ENCODE results near the gene TPM3. TPM values are rescaled to one million over a fixed set of nuclear protein-coding genes. Genes with fewer than 3 reads are reported as not detected.

TPM3 gene
- total RNA-seq, 4 donors from 2014 or later = 227 to 352 (median 298) TPM

DNA sequence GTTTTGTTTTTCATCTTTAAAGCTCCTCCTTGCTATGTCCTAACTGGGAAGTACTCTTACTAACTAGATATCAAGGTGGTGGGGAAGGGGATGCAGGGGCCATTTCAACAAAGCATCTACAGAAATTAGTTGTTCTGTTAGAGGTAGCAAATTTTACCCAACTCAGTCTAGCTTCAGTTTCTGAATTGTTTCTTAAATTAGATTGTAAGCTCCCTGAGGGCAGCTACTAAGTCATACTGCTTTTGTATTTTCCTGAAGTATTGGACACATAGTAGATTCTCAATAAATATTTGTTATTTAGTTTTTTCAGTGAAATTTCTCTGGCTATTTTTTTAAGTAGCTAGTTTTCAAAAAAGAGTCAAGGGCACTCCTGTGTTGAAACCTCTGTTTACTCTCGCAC lies 30.6 kb upstream of the TPM3 start:
- TF ChIP-seq POLR2A (IDR thresholded peaks at IDR 0.05) = no peak
- TF ChIP-seq, protein P1, sequence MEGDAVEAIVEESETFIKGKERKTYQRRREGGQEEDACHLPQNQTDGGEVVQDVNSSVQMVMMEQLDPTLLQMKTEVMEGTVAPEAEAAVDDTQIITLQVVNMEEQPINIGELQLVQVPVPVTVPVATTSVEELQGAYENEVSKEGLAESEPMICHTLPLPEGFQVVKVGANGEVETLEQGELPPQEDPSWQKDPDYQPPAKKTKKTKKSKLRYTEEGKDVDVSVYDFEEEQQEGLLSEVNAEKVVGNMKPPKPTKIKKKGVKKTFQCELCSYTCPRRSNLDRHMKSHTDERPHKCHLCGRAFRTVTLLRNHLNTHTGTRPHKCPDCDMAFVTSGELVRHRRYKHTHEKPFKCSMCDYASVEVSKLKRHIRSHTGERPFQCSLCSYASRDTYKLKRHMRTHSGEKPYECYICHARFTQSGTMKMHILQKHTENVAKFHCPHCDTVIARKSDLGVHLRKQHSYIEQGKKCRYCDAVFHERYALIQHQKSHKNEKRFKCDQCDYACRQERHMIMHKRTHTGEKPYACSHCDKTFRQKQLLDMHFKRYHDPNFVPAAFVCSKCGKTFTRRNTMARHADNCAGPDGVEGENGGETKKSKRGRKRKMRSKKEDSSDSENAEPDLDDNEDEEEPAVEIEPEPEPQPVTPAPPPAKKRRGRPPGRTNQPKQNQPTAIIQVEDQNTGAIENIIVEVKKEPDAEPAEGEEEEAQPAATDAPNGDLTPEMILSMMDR (IDR thresholded peaks at IDR 0.05) = no peak
- Histone ChIP-seq H3K27me3 (no peaks in the 10 kb centered on the region), H3K4me1 (peaks cover 34 to 35% of the 10 kb centered on the region in 2 donors), H3K27ac (peak overlapping the region in 2 of 3 donors; percentile 28 to 97), H3K4me3 (replicated peaks in 1 of 3) (no peak overlapping the region), H3K36me3 (peaks cover 4 to 6% of the 10 kb centered on the region in 2 donors), H3K9me3 (no peaks in the 10 kb centered on the region)
- 77 to 93% methylated on average over 1 of the region's 1 CpG for WGBS, 2 donors
- no peak for DNase-seq
- intact Hi-C loops (cut with DNase I) = loop anchor here (5.0 kb wide), 1 partner anchor 40 kb away; no protein-coding TSS in a partner anchor

GRCh38 chr1:154221278-154222001 lies 29.5 kb upstream of the TPM3 start:
- Histone ChIP-seq H3K4me1 (peaks cover 35 to 36% of the 10 kb centered on the region in 2 donors), H3K9me3 (no peaks in the 10 kb centered on the region), H3K36me3 (peaks cover 0 to 1% of the 10 kb centered on the region in 2 donors), H3K4me3 (replicated peaks in 1 of 3) (peak overlapping the region; percentile 14 to 91 (median 58)), H3K27me3 (no peaks in the 10 kb centered on the region), H3K27ac (peak overlapping the region; percentile 90 to 100 (median 97))
- intact Hi-C loops (cut with DNase I) = loop anchor here (5.0 kb wide), 1 partner anchor 39 kb away; no protein-coding TSS in a partner anchor
- DNase-seq = peak; percentile 49 to 55
- WGBS, 2 donors = 0 to 1% methylated on average over 11 of the region's 28 CpGs
- no peak for TF ChIP-seq POLR2A (IDR thresholded peaks at IDR 0.05)
- TF ChIP-seq, protein P1 (IDR thresholded peaks at IDR 0.05) = no peak

DNA sequence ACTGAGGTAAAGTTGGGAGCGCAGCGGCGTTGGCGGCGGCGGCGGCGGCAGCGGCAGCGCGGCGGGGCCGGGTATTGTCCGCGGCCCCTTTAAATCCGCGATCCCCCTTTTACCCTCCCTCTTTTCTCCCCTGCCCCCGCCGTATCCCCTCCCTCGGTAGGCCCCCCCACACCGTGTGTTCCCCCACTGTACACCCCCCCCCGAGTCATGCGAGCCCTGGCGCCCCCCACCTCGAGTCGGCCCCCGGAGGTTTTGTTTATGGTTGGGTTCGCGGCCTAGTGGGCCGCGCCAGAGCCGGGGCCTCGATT lies 29.0 kb upstream of the TPM3 start:
- DNase-seq = no peak
- Histone ChIP-seq H3K27ac (peak overlapping the region; percentile 90 to 100 (median 97)), H3K9me3 (no peaks in the 10 kb centered on the region), H3K4me1 (peaks cover 35 to 36% of the 10 kb centered on the region in 2 donors), H3K36me3 (no peaks in the 10 kb centered on the region), H3K27me3 (no peaks in the 10 kb centered on the region), H3K4me3 (replicated peaks in 1 of 3) (peak overlapping the region; percentile 14 to 91 (median 58))
- intact Hi-C loops (cut with DNase I) = loop anchor here (5.0 kb wide), 1 partner anchor 39 kb away; no protein-coding TSS in a partner anchor
- WGBS, 2 donors = 0% methylated on average over 12 to 23 of the region's 33 CpGs
- TF ChIP-seq, protein P1 (IDR thresholded peaks at IDR 0.05) = no peak

GRCh38 chr1:154220071-154220969 lies 28.4 kb upstream of the TPM3 start, which contains the start of gene UBAP2L:
UBAP2L (plus strand) TSS chr1:154220955; CDS start chr1:154225124, 4,169 bp downstream.
- no peaks in the 10 kb centered on the region for H3K27me3 ChIP-seq
- H3K4me1 ChIP-seq = peaks cover 35 to 36% of the 10 kb centered on the region in 2 donors
- TF ChIP-seq POLR2A (IDR thresholded peaks at IDR 0.05) = peak in 1 of 2 donors; percentile 89
- TF ChIP-seq, protein P1 (IDR thresholded peaks at IDR 0.05) = peak in 1 of 6 experiments; percentile 9
- no peaks in the 10 kb centered on the region for H3K9me3 ChIP-seq
- peak within 1 kb of the TSS; percentile 97 to 100 (median 99) for H3K27ac ChIP-seq
- intact Hi-C loops (cut with DNase I) = loop anchor here (5.0 kb wide), 1 partner anchor 38 kb away; no protein-coding TSS in a partner anchor
- no peaks in the 10 kb centered on the region for H3K36me3 ChIP-seq
- peak; percentile 99 for DNase-seq
- H3K4me3 ChIP-seq (replicated peaks in 1 of 3) = peak within 1 kb of the TSS; percentile 91 to 97 (median 97)
- 1% methylated on average over 16 to 61 of the region's 73 CpGs for WGBS, 2 donors
